Keratinocyte (primary cell): Measurements from ENCODE around the gene NELL2.

Experiments used
- EZH2 ChIP-seq: IDR thresholded peaks from one replicate; pipeline ENCODE4 v1.6.1; 2012; ENCODE audit warnings: inconsistent platforms, mild to moderate bottlenecking, low read length, moderate library complexity
- TF ChIP-seq, protein P1 (sequence below), 3 experiments: IDR thresholded peaks in 1 of 3; conservative IDR thresholded peaks in 1 of 3; optimal IDR thresholded peaks in 1 of 3; 2 replicates in 2 of 3; 3 replicates in 1 of 3; pipeline versions ENCODE3 to v1.5.1; 2011; ENCODE audit warnings: low read length in 3 of 3, mild to moderate bottlenecking in 3 of 3, moderate library complexity in 2 of 3, control low read depth in 1 of 3, inconsistent platforms in 1 of 3; ENCODE audit not compliant: insufficient read depth in 2 of 3; ENCODE audit errors: extremely low read depth in 1 of 3

DNA sequence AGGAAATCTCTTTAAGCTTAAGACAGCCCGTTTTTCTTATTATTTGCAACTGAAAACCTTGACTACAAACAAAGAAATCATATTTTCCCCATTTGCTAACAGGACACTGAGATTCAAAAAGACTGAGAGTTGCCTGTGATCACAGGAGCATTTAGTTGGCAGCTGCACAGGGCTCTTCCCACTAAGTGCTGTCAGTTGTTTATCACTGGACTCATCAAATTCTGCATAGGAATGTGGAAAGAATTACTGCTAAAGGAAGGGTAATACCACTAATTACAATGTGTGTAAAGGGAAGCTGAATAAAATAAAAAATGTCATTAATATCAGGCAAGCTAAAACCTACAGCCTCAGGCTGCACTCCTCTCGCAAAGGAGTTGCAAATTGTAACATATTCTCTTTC, 226.4 kb downstream of the NELL2 start:
- TF ChIP-seq, protein P1, sequence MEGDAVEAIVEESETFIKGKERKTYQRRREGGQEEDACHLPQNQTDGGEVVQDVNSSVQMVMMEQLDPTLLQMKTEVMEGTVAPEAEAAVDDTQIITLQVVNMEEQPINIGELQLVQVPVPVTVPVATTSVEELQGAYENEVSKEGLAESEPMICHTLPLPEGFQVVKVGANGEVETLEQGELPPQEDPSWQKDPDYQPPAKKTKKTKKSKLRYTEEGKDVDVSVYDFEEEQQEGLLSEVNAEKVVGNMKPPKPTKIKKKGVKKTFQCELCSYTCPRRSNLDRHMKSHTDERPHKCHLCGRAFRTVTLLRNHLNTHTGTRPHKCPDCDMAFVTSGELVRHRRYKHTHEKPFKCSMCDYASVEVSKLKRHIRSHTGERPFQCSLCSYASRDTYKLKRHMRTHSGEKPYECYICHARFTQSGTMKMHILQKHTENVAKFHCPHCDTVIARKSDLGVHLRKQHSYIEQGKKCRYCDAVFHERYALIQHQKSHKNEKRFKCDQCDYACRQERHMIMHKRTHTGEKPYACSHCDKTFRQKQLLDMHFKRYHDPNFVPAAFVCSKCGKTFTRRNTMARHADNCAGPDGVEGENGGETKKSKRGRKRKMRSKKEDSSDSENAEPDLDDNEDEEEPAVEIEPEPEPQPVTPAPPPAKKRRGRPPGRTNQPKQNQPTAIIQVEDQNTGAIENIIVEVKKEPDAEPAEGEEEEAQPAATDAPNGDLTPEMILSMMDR (optimal IDR thresholded peaks at IDR 0.05 in 1 of 3, IDR thresholded peaks at IDR 0.05 in 1 of 3, conservative IDR thresholded peaks at IDR 0.05 in 1 of 3; ENCODE audit: extremely low read depth in 1 of 3, insufficient read depth in 2 of 3, low read length in 3 of 3), result no peak
- TF ChIP-seq EZH2, result no peak
